ENCODE measurements around the gene EIF4E3. TPM values are rescaled to one million over a fixed set of nuclear protein-coding genes. Genes with fewer than 3 reads are reported as not detected.

Gene EIF4E3
- total RNA-seq, result 10 to 100 TPM; 38.5 to 57.3 (median 49.8) TPM
- polyA plus RNA-seq, result 10 to 100 TPM; 10.3 to 60.1 (median 25.1) TPM
- long read RNA-seq, donor 1, full-length matches to known transcripts, result 74 of 94 reads
- long read RNA-seq, donor 1, partial matches to known transcripts, result 4 of 94 reads
- long read RNA-seq, donor 1, other reads (novel, unspliced or antisense), result 16 of 94 reads
- long read RNA-seq, donor 2, full-length matches to known transcripts, result 167 of 220 reads
- long read RNA-seq, donor 2, partial matches to known transcripts, result 3 of 220 reads
- long read RNA-seq, donor 2, other reads (novel, unspliced or antisense), result 50 of 220 reads

DNA sequence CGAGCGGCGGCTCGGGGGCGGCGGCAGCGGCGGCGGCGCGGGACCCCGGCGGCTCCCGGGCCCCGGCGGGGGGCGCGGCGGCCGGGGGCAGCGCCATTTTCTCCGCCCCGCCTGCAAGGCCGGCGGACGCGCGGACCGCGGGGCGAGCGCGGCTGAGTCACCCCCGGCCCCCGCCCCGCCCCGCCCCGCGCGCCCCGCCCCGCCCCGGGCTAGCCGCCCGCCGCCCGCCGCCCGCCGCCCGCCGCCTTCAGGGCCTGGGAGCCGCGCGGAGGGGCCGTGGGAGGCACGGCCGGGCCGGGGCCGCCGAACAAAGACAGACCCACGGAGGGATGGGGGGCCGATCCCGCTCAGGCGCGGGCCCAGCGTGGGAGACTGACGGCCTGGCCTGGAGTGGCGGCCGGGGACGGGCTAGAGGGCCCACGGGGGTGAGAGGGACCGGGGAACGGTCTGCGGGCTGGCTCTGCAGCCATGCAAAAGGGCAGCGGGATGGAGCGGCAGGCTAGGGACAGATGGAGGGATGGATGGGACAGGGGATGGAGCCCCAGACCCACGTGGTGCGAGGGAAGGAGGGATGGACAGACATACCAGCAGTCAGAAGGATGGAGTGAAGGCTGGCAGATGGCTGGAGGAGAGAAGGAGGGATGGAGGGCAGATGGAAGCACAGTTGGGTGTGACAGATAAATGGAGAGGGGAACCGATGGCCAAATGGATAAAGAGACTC lies at the start of gene EIF4E3:
TSS of gene EIF4E3 (minus strand) at position 132 of the 721 bp plus-strand sequence. CDS start at position 97, 35 bp downstream.
- peak; percentile 58 to 69 (median 65) for ATAC-seq
- H3K4me3 ChIP-seq, result peak within 1 kb of the TSS; percentile 92
- H3K4me1 ChIP-seq, result peaks cover 15% of the 10 kb centered on the region
- intact Hi-C loops (cut with DNase I), result loop anchor here (10.0 kb wide), 2 partner anchors 1099 to 1359 kb away; no protein-coding TSS in a partner anchor
- H3K9me3 ChIP-seq, result no peaks in the 10 kb centered on the region
- H3K27ac ChIP-seq, result peak within 1 kb of the TSS; percentile 82
- H3K27me3 ChIP-seq (ENCODE audit: insufficient read depth in 3 of 3, low read length in 2 of 3), result no peaks in the 10 kb centered on the region
- peak; percentile 47 to 60 for DNase-seq
- TF ChIP-seq, protein P1, sequence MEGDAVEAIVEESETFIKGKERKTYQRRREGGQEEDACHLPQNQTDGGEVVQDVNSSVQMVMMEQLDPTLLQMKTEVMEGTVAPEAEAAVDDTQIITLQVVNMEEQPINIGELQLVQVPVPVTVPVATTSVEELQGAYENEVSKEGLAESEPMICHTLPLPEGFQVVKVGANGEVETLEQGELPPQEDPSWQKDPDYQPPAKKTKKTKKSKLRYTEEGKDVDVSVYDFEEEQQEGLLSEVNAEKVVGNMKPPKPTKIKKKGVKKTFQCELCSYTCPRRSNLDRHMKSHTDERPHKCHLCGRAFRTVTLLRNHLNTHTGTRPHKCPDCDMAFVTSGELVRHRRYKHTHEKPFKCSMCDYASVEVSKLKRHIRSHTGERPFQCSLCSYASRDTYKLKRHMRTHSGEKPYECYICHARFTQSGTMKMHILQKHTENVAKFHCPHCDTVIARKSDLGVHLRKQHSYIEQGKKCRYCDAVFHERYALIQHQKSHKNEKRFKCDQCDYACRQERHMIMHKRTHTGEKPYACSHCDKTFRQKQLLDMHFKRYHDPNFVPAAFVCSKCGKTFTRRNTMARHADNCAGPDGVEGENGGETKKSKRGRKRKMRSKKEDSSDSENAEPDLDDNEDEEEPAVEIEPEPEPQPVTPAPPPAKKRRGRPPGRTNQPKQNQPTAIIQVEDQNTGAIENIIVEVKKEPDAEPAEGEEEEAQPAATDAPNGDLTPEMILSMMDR (IDR thresholded peaks at IDR 0.05), result no peak
- no peaks in the 10 kb centered on the region for H3K36me3 ChIP-seq (ENCODE audit: insufficient read depth in 1 of 2, low read depth in 1 of 2)
- WGBS, 3 donors, result 2 to 3% (median 2%) methylated on average over 38 to 72 of the region's 80 CpGs

DNA sequence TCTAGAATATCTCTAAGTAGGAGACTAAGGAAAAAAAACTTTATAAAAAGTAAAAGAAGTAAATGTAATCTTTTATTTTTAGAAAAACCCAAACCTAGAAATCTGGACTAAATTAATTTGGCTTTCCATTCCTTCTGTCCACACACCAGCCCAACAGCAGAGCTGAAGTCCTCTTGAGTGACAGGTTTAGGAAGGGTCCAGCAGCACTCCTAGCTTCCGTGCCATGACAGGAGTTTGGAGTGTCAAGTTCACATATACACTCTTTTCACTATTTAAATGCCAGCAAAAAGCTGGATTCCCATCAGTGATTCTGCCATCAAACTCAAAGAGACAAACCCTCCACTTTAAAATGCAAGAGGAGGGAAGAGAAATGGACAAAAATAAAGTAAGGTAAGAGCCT lies 46.7 kb upstream of the EIF4E3 start:
- TF ChIP-seq, protein P1 (IDR thresholded peaks at IDR 0.05), result no peak
- H3K9me3 ChIP-seq, result no peaks in the 10 kb centered on the region
- H3K36me3 ChIP-seq (ENCODE audit: insufficient read depth in 1 of 2, low read depth in 1 of 2), result no peaks in the 10 kb centered on the region
- no peak overlapping the region for H3K4me3 ChIP-seq
- ATAC-seq (no peak), DNase-seq (no peak)
- H3K27ac ChIP-seq, result no peak overlapping the region
- peaks cover 0 to 6% (median 1%) of the 10 kb centered on the region in 3 donors for H3K27me3 ChIP-seq (ENCODE audit: insufficient read depth in 3 of 3, low read length in 2 of 3)
- no peaks in the 10 kb centered on the region for H3K4me1 ChIP-seq
- 38 to 47% (median 41%) methylated on average over 1 of the region's 1 CpG for WGBS, 3 donors
- intact Hi-C loops (cut with DNase I), result no loop called here

- Histone ChIP-seq H3K4me1 (no peaks in the 10 kb centered on the region), H3K27me3 (ENCODE audit: insufficient read depth in 3 of 3, low read length in 2 of 3) (peaks cover 0 to 6% (median 1%) of the 10 kb centered on the region in 3 donors), H3K36me3 (ENCODE audit: insufficient read depth in 1 of 2, low read depth in 1 of 2) (no peaks in the 10 kb centered on the region), H3K4me3 (no peak overlapping the region), H3K27ac (no peak overlapping the region), H3K9me3 (no peaks in the 10 kb centered on the region)
- WGBS, 3 donors, result 59 to 73% (median 67%) methylated on average over 5 of the region's 5 CpGs
- TF ChIP-seq, protein P1 (IDR thresholded peaks at IDR 0.05), result no peak
- no peak for ATAC-seq
- DNase-seq, result no peak
- intact Hi-C loops (cut with DNase I), result no loop called here
These were observed 45.9 kb upstream of the EIF4E3 start for GRCh38 chr3:71771126-71771525.

DNA sequence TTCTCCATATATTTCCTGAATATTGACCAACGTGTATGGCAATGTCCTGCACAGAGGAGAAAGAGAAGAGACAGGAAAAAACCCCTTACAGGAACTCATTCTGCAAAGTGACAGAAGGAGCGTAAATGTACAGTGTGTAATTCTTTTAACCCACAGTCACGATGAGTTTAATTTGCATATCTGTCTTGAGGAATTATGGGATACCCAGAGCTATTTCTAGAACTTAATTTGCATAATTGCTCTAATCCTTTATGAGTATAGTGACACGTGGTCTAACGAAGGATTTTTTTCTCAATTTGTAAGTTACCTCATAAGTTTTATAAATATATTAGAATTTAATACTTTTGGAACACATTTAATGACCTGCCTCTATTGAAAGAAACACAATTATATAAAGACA lies 38.2 kb upstream of the EIF4E3 start:
- H3K27ac ChIP-seq, result no peak overlapping the region
- TF ChIP-seq, protein P1 (IDR thresholded peaks at IDR 0.05), result no peak
- DNase-seq (no peak), ATAC-seq (no peak)
- H3K36me3 ChIP-seq (ENCODE audit: insufficient read depth in 1 of 2, low read depth in 1 of 2), result no peaks in the 10 kb centered on the region
- intact Hi-C loops (cut with DNase I), result no loop called here
- no peak overlapping the region for H3K4me3 ChIP-seq
- WGBS, 3 donors, result 64 to 70% (median 64%) methylated on average over 5 of the region's 5 CpGs
- H3K27me3 ChIP-seq (ENCODE audit: insufficient read depth in 3 of 3, low read length in 2 of 3), result peaks cover 0 to 15% (median 0%) of the 10 kb centered on the region in 3 donors
- no peaks in the 10 kb centered on the region for H3K9me3 ChIP-seq
- H3K4me1 ChIP-seq, result no peaks in the 10 kb centered on the region
